HG03039 (cell line): ENCODE measurements around the gene ADGRL2.
"Not testable (repeated sequence)": the region's sequence is repeated elsewhere in the genome, so short reads cannot be mapped to it uniquely, and the experiment has no call there.

Source experiments
- ATAC-seq: cut with Tn5 transposase; IDR thresholded peaks from one replicate; pipeline ENCODE4 v1.9.1; 2021; ENCODE audit warnings: mild to moderate bottlenecking, moderate library complexity; ENCODE audit not compliant: unreplicated experiment

The ADGRL2 gene

DNA sequence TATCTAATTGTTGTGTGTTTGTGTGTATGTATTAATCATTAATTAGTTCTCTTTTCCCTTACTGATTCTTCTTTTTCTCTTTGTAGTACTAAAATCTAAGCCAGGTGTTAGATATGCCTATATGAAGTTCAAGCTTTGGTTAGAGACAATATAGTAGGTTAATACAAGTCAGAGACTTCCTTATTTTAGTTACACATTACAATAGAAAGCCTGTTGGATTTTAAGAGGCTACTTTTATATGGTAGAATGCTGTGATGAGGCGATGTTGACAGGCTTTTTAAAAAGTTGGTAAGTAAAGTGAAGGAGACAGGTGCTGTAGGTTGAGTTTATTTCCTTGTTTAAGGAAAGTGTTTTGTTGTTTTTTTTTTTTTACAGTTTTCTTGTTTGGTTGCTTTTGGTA lies 45.9 kb downstream of the ADGRL2 start:
- ATAC-seq, result no peak

DNA sequence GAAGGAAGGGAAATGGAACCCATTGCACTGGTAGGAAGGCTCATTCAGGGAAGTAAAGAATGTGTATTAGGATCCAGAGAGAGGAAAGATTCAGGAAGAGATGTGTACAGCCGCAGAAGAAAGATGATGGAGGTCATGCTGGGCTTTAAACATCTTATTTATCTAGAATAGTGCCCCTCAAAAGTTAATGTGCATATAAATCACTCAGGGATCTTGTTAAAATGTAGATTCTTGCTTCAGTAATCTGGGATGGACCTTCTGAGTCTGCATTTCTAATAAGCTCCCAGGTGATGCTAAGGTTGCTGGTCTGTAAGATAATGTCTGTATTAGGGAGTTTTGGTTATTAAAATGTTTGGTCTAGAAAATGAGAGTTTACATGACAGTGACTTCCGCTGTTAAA lies 46.3 kb downstream of the ADGRL2 start:
- ATAC-seq, result no peak

DNA sequence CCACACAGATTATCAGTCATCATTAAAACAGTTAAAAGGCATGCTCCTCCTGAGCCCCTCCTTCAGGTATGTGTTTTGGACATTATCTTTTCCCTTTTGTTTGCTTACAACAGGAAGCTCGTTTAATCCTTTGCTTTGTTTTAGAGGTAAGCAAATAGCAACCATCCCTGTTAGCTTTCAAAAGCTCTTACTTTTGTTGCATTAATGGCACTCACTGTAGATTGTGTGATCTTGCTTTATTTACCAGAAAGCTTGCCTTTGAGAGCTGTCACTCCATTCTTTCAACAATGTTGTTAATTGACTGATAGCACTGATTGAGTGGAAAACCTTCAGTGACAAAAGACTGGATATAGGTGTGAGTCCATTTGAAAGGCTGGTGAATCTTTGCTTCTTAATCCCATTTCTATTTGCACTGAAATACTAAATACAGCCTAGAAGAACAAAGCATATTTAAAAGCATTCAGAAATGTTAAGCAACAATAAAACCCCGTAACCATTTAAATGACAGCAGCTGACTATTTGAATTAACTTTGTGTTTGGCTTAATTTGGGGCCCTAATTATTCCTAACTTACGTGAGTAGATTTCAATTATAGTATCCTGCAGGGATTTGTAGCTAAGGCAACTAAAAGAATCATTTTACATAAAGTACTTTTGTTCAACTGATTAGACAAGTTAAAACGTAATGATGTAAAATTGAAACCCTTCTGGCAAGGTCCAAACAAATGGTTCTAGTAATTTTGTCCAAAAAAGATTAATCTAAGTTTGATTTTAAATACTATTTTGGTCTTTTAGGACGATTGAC lies 48.3 kb downstream of the ADGRL2 start:
- no peak for ATAC-seq

DNA sequence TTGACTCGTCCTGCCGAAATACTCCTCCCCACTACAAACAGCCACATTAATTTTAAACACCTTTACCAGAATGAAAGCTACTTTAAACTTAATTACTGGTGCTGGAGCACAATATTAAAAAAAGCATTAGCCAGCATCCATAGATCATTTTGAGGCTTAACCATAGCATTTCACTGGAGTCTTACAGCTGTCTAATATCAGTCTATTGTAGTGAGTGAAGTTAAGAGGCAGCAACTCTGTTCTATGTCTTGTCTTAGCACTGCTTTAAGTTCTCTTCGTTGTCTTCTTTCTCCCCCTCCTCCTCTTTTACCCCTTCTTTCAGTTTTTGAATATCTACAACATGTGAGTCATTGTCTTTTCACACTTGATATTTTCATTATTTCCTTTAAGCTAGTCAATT lies 49.3 kb downstream of the ADGRL2 start:
- no peak for ATAC-seq

DNA sequence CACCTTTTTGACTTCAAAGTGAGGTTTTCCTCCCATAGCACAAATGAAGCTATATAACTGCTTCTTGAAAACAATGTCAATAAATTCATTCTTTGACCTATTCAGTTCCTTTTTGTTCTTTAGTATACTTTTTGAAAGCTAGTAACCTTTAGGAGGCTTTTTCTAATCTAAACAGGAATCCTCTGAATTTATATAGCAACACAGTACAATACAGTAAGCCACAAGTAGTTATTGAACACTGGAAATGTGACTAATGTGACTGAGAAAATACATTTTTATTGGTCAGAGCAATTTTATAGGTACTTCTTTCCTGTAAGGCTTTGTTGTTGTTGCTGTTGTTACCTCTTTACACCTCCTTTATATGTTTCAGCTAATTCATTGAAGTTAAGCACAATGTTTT lies 49.8 kb downstream of the ADGRL2 start:
- no peak for ATAC-seq

DNA sequence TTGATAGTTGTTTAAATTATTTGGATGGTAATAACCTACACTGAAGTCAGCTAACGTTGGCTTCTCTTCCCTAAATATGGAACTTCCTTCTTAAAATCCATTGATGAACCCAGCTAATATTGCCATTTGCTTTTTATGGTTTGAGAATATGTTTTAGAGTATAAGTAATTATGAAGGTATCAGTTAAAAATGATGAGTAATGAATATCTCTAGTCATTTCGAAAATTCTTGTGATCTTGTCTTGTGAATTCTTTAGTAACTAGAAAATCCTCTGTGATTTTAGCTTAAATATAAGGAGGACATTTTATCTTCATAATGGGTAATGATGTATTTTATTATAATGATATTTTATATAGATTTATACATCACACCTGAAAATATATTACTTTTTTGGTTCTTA lies 50.5 kb downstream of the ADGRL2 start:
- ATAC-seq, result no peak

DNA sequence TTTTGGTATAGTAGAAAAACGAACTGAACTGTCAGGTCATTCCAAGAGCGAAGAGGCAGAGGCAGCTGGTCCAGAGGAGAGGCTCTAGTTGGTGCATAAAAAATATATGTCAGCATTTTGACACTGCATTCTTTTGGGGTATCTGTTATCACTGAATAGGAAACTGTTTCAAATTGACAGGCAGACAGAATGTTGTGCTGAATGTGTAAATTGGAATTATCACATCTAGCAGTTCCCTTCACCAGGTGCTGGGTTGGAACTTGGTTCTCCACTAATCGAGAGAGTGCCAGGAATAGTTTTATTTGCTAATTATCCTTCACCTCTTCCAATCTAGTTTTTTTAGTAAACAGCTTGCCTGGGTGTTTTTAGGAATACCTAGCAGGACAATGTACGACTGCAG lies 52.2 kb downstream of the ADGRL2 start:
- no peak for ATAC-seq

DNA sequence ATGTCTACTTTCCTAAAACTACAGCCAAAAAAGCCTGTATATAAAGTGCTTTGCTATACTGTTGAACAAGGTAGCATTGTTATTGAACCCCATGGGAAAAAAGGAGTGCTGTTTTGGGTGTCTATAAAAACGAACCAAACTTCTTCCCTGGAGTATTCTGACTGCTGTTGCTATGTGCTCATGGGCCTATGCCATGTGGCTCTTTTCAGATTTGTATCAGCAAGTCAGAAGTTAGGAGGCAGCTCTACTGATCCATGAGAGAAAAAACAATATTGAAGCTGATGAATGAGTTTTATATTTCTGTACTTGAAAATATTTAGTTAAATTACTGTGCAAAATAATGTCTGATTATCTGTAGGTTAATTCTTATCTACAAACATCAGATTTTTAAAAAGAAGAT lies 66.5 kb downstream of the ADGRL2 start:
- ATAC-seq, result no peak

DNA sequence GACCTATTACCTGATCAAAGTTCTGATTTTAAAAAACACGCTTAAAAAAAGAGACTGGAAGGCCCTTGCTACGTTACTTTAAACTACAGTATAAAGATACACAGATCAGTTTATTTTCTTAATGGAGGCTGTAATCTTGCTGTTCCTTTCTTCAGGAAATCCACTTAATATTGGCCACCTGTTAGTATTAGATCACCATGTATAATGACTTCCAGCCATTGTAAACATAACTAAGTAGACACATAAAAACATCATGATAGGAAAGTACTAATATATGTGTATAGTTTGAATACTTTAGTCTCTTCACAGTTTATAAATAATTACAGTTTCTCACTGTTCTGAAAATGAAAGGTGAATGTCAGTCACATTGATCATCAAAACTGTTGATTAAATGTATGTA lies 68.6 kb downstream of the ADGRL2 start:
- ATAC-seq, result no peak

DNA sequence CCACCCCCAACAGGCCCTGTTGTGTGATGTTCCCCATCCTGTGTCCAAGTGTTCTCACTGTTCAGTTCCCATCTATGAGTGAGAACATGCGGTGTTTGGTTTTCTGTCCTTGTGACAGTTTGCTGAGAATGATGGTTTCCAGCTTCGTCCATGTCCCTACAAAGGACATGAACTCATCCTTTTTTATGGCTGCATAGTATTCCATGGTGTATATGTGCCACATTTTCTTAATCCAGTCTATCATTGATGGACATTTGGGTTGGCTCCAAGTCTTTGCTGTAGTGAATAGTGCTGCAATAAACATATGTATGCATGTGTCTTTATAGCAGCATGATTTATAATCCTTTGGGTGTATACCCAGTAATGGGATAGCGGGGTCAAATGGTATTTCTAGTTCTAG lies 70.4 kb downstream of the ADGRL2 start:
- not testable (repeated sequence) for ATAC-seq

DNA sequence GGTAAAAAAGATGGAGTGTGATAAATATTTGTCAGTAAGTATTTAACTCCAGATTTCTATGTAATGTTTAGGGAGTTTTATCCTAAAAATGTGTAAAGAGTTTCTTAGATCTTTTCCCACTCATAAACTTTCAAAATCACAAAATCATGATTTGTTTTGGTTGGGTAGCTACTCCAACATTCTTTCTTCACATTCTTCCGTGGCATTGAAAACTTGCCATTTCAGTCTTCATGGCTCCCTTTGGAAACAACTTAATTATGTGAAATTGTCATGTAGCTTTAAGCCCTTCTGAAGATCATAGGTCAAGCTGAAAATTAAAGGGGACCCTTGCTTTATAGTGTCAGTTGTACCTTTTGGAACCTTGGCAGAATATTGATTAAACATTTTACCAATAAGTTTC lies 73.2 kb downstream of the ADGRL2 start:
- ATAC-seq, result no peak

DNA sequence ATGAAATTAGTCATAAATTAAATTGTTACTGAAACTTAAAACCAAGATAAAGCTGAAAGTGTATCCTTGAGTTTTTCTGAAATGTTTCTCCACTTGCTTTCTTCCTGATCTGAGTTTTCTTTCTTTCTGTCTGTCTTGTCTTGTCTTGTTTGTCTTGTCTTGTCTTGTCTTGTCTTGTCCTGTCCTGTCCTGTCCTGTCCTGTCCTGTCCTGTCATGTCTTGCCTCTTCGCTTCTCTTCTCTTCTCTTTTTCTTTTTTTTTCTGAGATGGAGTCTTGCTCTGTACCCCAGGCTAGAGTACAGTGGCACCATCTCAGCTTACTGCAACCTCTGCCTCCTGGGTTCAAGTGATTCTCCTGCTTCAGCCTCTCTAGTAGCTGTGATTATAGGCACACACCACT lies 73.7 kb downstream of the ADGRL2 start:
- ATAC-seq, result no peak

DNA sequence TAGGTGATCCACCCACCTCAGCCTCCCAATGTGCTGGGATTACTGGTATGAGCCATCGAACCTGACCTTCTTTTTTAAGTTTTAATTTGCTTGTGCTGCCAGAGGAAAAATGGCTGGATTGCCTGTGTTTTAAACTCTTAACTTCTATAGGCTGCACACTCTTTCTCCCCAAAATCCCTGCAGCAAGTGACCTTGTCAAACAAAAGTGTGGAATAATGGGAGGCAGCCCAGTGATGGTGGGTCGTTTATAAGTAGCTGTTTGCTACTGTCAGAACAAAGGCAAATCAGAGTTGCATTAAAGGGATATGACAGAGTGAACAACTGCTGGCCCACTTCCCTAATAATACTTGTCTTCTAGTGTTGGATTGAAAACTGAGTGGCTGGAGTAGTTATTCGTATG lies 74.2 kb downstream of the ADGRL2 start:
- no peak for ATAC-seq

DNA sequence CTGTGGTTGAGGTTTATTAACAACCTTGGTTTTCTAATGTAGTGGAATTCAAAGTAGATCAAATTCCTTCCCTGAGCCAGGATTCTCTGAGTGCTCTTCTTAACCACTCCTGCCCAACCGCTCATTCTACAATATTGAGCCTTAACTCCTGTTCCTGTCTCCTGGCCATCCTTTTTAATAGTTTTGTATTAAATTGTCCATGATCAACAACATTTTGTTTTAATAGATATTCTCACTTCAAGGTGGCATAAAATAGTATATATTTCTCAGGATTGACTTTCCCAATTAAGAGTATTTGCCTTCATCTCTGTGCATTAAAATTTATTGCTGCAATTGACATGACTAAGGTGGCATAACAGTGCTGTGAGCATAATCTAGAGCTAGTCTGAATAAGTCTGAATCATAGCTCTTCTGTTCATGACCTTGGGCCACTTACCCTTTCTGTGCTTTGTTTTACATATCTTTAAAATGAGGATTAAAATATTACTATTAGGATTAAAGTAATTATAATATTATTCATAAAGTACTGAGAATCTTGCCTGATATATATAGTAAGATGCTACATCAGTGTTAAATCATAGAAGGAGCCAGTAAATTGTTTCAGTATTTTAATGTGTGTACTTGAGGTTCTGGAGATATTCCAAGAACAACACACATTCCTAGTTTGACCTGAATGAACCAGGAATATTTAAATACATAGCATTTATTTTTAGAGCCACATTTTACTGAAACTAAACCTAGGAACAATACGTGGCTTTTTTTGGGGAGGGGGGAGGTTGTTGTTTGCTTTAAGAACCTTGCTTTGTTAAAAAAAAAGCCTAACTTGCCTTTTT lies 76.4 kb downstream of the ADGRL2 start:
- ATAC-seq, result no peak

DNA sequence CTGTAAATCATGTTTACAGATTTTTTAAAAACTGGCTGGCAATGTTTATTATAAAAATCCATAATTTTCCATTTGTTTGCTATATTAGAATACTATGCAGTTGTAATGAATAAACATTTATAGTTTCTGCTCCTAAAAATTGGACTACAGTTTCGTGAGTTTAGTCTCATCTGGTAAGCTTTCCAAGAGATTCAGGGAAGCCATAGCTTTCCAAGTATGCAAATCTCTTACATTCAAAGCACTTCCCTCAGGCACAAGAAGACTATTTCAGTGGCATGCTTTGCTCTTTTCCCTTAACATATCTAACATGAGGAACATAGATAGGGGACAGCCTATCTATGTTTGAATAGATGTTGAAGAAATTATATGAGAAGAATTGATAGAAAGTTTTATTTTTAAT lies 77.2 kb downstream of the ADGRL2 start:
- ATAC-seq, result no peak

DNA sequence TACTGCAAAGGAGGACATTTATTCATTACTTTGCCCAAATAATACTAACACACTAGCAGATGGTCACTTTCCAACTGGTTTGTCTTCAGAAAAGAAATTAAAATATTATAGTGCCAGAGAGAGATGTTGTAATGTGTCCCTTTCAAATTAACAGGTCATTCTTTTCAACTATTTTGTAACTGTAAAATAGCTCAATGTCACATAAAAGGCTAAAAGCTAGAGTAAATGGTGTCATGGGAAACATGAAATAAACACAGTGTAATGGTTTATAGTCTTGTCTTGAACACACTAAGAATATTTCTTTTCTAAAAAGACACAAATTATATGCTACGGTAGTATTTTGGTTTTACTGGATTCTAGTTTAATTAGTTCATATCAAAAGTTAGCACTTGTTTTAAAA lies 77.8 kb downstream of the ADGRL2 start:
- no peak for ATAC-seq

DNA sequence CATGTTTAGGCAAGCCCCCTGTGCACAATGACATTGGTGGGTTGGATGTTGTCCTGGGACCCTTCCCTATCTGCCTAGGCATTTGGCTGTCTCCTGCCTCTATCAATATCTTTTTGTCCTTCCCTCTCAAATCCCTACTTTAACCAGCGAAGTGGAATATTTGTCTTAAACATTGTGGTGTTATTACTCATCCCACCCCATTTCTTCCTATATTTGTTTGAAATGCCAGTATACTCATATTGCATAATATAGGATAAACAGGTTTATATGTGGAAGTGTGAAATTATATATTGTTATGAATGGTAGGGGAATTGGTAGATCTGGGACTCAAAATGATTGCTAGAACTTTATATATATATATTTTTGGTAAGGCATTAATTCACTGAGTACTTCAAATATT lies 80.0 kb downstream of the ADGRL2 start:
- ATAC-seq, result no peak

DNA sequence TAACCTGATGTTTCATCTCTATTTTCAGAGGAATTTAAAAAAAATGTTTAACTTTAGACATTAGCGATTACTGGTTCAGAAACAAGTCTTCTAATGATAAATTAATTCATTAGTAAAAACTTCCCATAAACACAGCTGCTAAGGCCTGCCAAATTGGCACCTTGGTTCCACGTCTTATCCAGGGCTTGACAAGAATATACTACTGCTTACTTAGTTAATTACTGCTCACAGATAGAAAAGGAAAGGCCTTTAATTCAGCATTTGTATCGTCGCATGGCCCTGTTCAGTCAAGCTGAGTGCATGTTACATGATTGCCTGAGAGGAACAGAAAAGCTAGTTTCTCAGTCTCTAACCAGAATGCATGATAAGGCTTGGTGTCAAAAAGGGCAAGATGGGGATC lies 84.6 kb downstream of the ADGRL2 start:
- no peak for ATAC-seq

DNA sequence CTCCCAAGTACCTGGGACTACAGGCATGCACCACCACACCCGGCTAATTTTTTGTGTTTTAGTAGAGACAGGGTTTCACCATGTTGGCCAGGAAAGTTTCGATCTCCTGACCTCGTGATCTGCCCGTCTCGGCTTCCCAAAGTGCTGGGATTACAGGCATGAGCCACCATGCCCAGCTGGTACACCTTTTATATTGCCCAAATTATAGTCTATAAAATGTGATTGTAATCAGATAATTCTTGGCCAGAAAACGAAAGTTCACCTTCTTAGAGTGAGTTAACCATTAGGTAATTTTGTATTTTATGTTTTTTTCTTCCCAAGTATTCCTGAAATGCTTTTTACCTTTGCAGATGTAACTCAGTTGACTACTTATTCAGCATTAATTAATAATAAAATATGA lies 85.6 kb downstream of the ADGRL2 start:
- not testable (repeated sequence) for ATAC-seq

DNA sequence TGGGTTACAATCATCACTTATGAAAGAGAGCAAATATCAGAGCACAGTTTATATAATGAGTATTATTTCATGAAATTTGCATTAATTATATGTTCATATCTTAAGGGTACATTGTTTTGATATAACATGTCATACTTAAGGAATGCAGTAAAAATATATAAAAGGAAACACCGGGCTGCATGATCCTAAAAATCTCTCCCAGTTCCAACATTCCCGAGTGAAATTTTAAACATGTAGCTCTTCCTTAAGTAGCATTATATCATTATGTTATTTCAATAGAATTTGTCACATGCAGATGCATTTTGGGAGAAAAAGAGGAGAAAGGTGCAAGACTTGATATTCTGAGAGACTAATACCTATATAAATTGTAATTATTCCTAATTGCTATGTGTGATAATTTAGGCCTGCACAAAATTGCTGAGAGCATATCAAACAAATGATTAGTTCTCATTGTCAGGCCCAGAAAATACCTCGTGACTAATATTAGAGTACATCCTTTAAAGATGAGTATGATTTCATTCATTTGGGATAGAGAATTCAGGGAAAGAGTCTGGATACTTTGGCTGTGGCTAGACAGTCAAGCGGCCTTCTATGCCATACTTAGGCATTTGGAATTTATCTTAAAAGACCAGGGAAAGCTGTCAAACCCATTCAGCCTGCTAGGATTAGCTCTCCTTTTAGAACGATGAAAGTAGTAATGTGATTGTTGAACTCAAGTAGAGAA lies 86.8 kb downstream of the ADGRL2 start:
- no peak for ATAC-seq

DNA sequence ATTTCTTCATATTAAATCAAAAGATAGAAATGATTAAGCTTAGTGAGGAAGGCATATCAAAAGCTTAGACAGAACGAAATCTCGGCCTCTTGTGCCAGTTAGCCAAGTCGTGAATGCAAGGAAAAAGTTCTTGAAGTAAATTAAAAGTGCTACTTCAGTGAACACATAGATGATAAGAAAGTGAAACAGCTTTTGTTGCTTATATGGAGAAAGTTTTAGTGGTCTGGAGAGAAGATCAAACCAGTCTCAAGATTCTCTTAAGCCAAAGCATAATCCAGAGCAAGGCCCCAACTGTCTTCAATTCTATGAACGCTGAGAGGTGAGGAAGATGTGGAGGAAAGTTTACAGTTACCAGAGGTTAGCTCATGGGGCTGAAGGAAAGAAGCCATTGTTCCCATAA lies 88.4 kb downstream of the ADGRL2 start:
- no peak for ATAC-seq

DNA sequence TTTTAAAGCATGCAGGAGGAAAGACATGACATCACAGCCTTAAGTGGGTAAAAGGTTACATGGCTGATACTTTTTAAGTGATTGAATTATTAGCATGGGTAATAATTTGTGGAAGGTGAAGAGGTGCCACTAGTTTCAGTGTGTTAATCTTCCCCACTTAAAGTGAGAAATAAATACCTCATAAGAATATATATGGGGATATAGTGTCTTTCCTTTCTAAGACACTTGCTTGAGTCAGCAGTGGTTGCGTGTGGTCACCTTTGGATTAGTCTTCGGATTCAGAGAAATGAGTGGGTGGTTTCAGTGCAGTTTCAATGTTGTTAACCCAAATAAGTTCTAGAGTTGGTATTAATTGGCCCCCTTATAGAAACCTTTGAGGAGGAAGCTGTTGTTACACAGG lies 94.1 kb downstream of the ADGRL2 start:
- ATAC-seq, result no peak
